Natural killer cell (primary cell): Measurements from ENCODE around the gene UBE2I. TPM values are rescaled to one million over a fixed set of nuclear protein-coding genes. Genes with fewer than 3 reads are reported as not detected.

ENCODE experiments used
- ATAC-seq, 3 donors: fragments of 150-1000 bp in 2 of 3; fragments of 200-7000 bp in 1 of 3; cut with Tn5 transposase; 1 replicate in 1 of 3; 2 replicates in 2 of 3; pipeline ENCODE4 v1.10.0; 2021; ENCODE audit warnings: mild to moderate bottlenecking in 2 of 3, moderate library complexity in 2 of 3
- DNase-seq, 2 donors: peaks; one replicate each; pipeline versions ENCODE4 v3.0.0 to v3.0.0-alpha.2; 2013 to 2021; ENCODE audit warnings: mixed read lengths in 1 of 2
- H3K27ac ChIP-seq: one replicate; pipeline ENCODE4 v1.5.1; 2013; ENCODE audit warnings: mild to moderate bottlenecking, low read length
- H3K27me3 ChIP-seq: one replicate; pipeline ENCODE4 v1.6.1; 2013; ENCODE audit warnings: low read length; ENCODE audit not compliant: control insufficient read depth, insufficient read depth
- H3K36me3 ChIP-seq: one replicate; pipeline ENCODE4 v1.6.1; 2013; ENCODE audit warnings: low read length; ENCODE audit not compliant: control insufficient read depth, insufficient read depth
- H3K4me1 ChIP-seq: one replicate; pipeline ENCODE4 v1.6.1; 2013; ENCODE audit warnings: low read length; ENCODE audit not compliant: control insufficient read depth, insufficient read depth
- H3K4me3 ChIP-seq: one replicate; pipeline ENCODE4 v1.5.1; 2013; ENCODE audit warnings: low read length
- H3K9me3 ChIP-seq: one replicate; pipeline ENCODE4 v1.6.1; 2013; ENCODE audit warnings: low read length; ENCODE audit not compliant: control insufficient read depth, insufficient read depth
- H3K27ac Mint-ChIP-seq, 2 donors: one replicate each; pipeline ENCODE4 v1.8.0; 2022; ENCODE audit warnings: mild to moderate bottlenecking in 2 of 2, mixed read lengths in 2 of 2, moderate library complexity in 1 of 2
- H3K27me3 Mint-ChIP-seq, 2 donors: one replicate each; pipeline ENCODE4 v1.8.0; 2022; ENCODE audit warnings: low read depth in 2 of 2, mixed read lengths in 2 of 2
- H3K36me3 Mint-ChIP-seq: one replicate; pipeline ENCODE4 v1.8.0; 2022; ENCODE audit warnings: mixed read lengths
- H3K4me1 Mint-ChIP-seq, 2 donors: one replicate each; pipeline ENCODE4 v1.8.0; 2022; ENCODE audit warnings: mixed read lengths in 2 of 2
- H3K4me3 Mint-ChIP-seq: one replicate; pipeline ENCODE4 v1.8.0; 2022; ENCODE audit warnings: mild to moderate bottlenecking, moderate library complexity, mixed read lengths
- H3K9me3 Mint-ChIP-seq, 2 donors: one replicate each; pipeline ENCODE4 v1.8.0; 2022; ENCODE audit warnings: mixed read lengths in 2 of 2
- WGBS: methylation state at CpG from one replicate; pipeline ENCODE4 v1.1.7; 2013; ENCODE audit warnings: missing lambda C conversion rate; ENCODE audit not compliant: insufficient coverage; 5-methylcytosine and 5-hydroxymethylcytosine counted together
- intact Hi-C: fragments of 100-400 bp; cut with micrococcal nuclease; formaldehyde crosslinking; loops from one replicate; pipeline ENCODE4 v1.14.2; 2022
- total RNA-seq, 4 donors: library from RNA; stranded (reverse); fragments of 120-200 nt in 1 of 4; gene quantifications; one replicate each; pipeline versions ENCODE4 v1.2.3 to v1.2.4, GENCODE V29; 2013 to 2022
- TF ChIP-seq, protein P1 (sequence below): fragments of 200-600 bp; IDR thresholded peaks from one replicate; pipeline ENCODE4 v1.8.0; 2022; ENCODE audit warnings: antibody characterized with exemption

The UBE2I gene
- total RNA-seq, 3 donors from 2014 or later (not counting 1 experiment from before 2014, with no cell fraction given), result 367 to 412 (median 383) TPM

DNA sequence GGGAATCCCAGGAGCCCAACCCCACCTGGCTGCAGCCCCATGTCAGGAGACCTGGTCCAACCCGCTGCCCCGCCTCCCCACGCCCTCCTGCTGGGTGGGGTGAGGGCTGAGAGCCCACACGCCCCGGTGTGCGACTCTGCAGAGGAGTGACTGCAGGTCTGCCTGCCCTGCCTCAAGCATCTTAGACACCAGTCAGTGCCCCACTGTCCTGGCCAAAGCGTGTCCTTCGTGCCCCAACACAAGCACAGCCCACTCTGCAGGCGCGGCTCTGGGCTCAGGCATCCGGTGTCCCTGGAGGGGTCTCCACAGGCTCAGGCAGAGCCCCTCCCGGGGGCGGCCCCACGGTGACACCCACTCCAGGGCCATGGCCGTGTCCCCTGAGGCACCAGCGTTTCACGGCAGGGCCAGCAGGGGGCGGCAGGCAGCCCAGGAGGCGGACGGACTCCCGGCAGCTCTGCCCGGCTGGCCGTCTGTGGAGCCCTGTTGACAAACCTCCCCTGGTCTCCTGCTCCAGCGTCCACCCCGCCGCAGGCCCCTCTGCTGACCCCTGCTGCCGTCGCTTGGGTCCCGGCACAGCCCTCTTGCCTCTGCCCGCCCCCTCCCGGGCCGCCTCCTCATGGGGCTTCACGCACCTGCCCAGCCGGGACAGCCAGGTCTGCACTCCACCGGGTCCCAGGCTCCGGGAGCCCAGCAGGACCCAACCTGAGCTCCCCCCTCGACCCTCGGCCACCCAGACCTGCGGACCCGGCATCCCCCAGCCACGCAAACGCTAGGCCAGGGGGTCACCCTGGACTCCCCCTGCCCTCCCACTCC is 8.6 kb upstream of the UBE2I start:
- H3K4me3 ChIP-seq, result no peak overlapping the region
- Mint-ChIP-seq H3K27ac (no peak overlapping the region), H3K27me3 (peaks cover 4 to 6% of the 10 kb centered on the region in 2 donors), H3K9me3 (no peaks in the 10 kb centered on the region), H3K36me3 (no peaks in the 10 kb centered on the region), H3K4me1 (peaks cover 4 to 20% of the 10 kb centered on the region in 2 donors), H3K4me3 (no peak overlapping the region)
- ATAC-seq (peak; percentile 77 to 84 (median 81)), DNase-seq (peak; percentile 78 to 82)
- H3K9me3 ChIP-seq, result no peaks in the 10 kb centered on the region
- TF ChIP-seq, protein P1, sequence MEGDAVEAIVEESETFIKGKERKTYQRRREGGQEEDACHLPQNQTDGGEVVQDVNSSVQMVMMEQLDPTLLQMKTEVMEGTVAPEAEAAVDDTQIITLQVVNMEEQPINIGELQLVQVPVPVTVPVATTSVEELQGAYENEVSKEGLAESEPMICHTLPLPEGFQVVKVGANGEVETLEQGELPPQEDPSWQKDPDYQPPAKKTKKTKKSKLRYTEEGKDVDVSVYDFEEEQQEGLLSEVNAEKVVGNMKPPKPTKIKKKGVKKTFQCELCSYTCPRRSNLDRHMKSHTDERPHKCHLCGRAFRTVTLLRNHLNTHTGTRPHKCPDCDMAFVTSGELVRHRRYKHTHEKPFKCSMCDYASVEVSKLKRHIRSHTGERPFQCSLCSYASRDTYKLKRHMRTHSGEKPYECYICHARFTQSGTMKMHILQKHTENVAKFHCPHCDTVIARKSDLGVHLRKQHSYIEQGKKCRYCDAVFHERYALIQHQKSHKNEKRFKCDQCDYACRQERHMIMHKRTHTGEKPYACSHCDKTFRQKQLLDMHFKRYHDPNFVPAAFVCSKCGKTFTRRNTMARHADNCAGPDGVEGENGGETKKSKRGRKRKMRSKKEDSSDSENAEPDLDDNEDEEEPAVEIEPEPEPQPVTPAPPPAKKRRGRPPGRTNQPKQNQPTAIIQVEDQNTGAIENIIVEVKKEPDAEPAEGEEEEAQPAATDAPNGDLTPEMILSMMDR, result peak; percentile 85
- intact Hi-C loops, result loop anchor here (2.0 kb wide), 2 partner anchors 42 to 112 kb away; no protein-coding TSS in a partner anchor
- peaks cover 3% of the 10 kb centered on the region for H3K27me3 ChIP-seq
- WGBS, result 17% methylated on average over 42 of the region's 42 CpGs
- no peaks in the 10 kb centered on the region for H3K36me3 ChIP-seq
- peaks cover 27% of the 10 kb centered on the region for H3K4me1 ChIP-seq
- no peak overlapping the region for H3K27ac ChIP-seq

DNA sequence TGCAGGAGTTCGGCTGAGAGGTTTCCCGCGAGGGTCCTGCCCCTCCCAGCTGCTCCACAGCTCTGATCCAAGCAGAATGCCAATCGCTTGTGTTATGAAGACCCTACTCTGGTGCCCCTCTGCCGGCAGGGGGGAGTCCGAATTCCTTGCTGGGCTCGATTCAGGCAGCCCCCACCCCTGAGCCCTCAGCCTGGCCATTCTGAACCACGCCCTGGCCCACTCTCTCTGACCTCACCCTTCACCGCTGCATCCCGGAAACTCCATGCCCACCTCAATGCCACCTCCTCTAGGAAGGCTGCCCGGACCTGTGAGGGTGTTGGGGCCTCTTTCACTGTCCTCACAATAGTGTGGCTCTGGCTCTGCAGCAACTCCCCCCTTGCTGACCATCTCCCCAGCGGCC is 7.9 kb upstream of the UBE2I start:
- Mint-ChIP-seq H3K27ac (no peak overlapping the region), H3K9me3 (no peaks in the 10 kb centered on the region), H3K36me3 (no peaks in the 10 kb centered on the region), H3K4me1 (peaks cover 4 to 24% of the 10 kb centered on the region in 2 donors), H3K4me3 (no peak overlapping the region), H3K27me3 (peaks cover 4 to 6% of the 10 kb centered on the region in 2 donors)
- H3K27me3 ChIP-seq, result peaks cover 3% of the 10 kb centered on the region
- DNase-seq (no peak), ATAC-seq (no peak)
- intact Hi-C loops, result loop anchor here (2.0 kb wide), 2 partner anchors 41 to 111 kb away; no protein-coding TSS in a partner anchor
- no peaks in the 10 kb centered on the region for H3K36me3 ChIP-seq
- 85% methylated on average over 12 of the region's 12 CpGs for WGBS
- H3K27ac ChIP-seq, result no peak overlapping the region
- H3K9me3 ChIP-seq, result no peaks in the 10 kb centered on the region
- peaks cover 27% of the 10 kb centered on the region for H3K4me1 ChIP-seq
- TF ChIP-seq, protein P1, result no peak
- H3K4me3 ChIP-seq, result no peak overlapping the region

DNA sequence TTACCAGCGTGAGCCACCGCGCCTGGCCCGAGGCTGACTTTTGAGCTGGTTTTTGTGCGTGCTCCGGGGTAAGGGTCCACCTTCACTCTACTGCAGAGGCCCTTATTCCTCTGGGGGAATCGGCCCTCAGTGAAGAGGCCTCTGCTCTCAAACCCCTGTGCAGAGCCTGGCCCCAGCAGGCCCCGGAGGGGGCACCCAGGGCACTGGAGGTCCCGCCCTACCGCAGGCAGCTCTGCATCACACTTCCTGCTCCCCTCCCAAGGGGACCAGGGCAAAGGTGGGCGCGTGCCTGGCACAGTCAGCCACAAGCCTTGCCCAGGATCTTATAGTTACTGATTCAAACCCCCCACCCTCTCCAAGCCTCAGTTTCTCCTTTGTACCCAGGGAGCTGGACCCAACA is 3.6 kb upstream of the UBE2I start:
- H3K4me1 ChIP-seq, result peaks cover 35% of the 10 kb centered on the region
- DNase-seq (no peak), ATAC-seq (no peak)
- H3K4me3 Mint-ChIP-seq, result no peak overlapping the region
- H3K27me3 Mint-ChIP-seq, result no peaks in the 10 kb centered on the region
- H3K36me3 ChIP-seq, result no peaks in the 10 kb centered on the region
- intact Hi-C loops, result no loop called here
- H3K9me3 ChIP-seq, result no peaks in the 10 kb centered on the region
- H3K27me3 ChIP-seq, result no peaks in the 10 kb centered on the region
- H3K9me3 Mint-ChIP-seq, result no peaks in the 10 kb centered on the region
- TF ChIP-seq, protein P1, result no peak
- WGBS, result 56% methylated on average over 12 of the region's 12 CpGs
- H3K27ac Mint-ChIP-seq, result no peak overlapping the region
- no peaks in the 10 kb centered on the region for H3K36me3 Mint-ChIP-seq
- no peak overlapping the region for H3K27ac ChIP-seq
- H3K4me1 Mint-ChIP-seq, result peaks cover 14 to 31% of the 10 kb centered on the region in 2 donors
- H3K4me3 ChIP-seq, result no peak overlapping the region
